ENCODE measurements around the gene GABARAPL2.
"Not testable (repeated sequence)": the region's sequence is repeated elsewhere in the genome, so short reads cannot be mapped to it uniquely, and the experiment has no call there.

The GABARAPL2 gene

DNA sequence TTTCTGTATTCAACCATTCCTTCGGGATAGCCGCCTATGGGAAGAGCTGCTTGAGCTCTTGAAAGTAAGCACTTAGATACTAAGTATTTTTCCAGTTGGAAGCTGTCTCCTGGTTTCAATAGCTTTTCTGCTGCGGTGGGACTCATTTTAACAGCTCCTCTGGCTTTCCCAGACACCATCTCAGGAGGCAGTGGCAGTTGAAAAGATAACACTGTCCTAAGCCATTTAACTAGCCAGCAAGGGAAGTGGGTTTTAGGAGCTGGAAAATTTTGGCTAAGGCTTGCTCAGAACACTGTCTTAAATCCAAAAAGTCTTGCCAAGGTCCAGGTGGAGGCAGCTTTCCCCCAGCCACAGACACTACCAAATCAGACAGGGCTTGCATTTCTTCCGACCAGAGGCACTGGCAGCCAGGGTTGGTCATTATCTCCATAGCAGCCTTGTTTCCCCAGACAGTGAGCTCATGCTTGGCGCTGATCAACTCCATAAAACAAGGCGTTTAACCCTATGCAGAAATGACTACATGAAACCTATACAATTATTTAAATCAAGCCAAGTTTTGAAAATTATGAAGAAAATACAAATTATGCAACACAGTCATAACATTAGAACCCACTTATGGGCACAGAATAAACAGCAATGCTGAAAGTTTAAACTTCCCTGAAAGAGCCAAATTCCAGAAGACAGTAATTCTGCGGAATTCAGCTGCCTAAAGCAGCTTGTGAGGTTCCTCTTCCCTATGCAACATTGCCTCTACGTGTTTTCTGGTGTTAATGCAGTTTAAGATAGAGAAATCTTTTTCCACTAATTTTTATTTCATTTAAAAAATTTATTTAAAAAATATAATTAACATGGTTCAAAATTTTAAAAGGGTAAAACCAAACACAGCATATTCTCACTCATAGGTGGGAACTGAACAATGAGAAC, 25.0 kb downstream of the GABARAPL2 start:
- Histone ChIP-seq H2AFZ (ENCODE audit: low read depth, low read length, severe bottlenecking) (no peak overlapping the region), H3K27me3 (ENCODE audit: low read length) (no peaks in the 10 kb centered on the region), H3F3A (ENCODE audit: insufficient read depth) (no peaks in the 10 kb centered on the region), H3K9ac (ENCODE audit: low read length) (no peak overlapping the region), H3K36me3 (ENCODE audit: low read length) (no peaks in the 10 kb centered on the region), H3K9me3 (ENCODE audit: insufficient read depth, low read length) (no peaks in the 10 kb centered on the region), H3K9me2 (replicated peaks; ENCODE audit: insufficient read depth, low read length) (no peaks in the 10 kb centered on the region), H3K4me2 (ENCODE audit: low read depth, low read length, poor library complexity, severe bottlenecking) (no peak overlapping the region), H3K27ac (ENCODE audit: low read depth, low read length) (no peak overlapping the region), H3K4me3 (ENCODE audit: insufficient read depth, low read length, poor library complexity, severe bottlenecking) (no peak overlapping the region), H3K79me2 (ENCODE audit: insufficient read depth, low read length) (no peaks in the 10 kb centered on the region), H4K20me1 (ENCODE audit: low read depth, low read length) (no peaks in the 10 kb centered on the region)
- no peak for TF ChIP-seq EZH2phosphoT487 (conservative IDR thresholded peaks at IDR 0.05; ENCODE audit: low read length)
- TF ChIP-seq, protein P1, sequence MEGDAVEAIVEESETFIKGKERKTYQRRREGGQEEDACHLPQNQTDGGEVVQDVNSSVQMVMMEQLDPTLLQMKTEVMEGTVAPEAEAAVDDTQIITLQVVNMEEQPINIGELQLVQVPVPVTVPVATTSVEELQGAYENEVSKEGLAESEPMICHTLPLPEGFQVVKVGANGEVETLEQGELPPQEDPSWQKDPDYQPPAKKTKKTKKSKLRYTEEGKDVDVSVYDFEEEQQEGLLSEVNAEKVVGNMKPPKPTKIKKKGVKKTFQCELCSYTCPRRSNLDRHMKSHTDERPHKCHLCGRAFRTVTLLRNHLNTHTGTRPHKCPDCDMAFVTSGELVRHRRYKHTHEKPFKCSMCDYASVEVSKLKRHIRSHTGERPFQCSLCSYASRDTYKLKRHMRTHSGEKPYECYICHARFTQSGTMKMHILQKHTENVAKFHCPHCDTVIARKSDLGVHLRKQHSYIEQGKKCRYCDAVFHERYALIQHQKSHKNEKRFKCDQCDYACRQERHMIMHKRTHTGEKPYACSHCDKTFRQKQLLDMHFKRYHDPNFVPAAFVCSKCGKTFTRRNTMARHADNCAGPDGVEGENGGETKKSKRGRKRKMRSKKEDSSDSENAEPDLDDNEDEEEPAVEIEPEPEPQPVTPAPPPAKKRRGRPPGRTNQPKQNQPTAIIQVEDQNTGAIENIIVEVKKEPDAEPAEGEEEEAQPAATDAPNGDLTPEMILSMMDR (IDR thresholded peaks at IDR 0.05; ENCODE audit: insufficient read depth, low read length, poor library complexity, severe bottlenecking) = no peak

DNA sequence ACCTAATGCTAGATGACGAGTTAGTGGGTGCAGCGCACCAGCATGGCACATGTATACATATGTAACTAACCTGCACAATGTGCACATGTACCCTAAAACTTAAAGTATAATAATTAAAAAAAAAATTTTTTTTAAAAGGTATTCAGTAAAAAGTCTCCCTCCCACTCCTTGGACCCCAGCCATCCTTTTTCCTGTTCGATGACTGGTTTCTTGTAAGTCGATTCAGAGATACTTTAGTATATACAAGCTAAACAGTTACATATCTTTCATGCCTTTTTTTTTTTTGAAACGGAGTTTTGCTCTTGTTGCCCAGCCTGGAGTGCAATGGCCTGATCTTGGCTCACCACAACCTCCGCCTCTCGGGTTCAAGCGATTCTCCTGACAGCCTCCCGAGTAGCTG, 25.7 kb downstream of the GABARAPL2 start:
- H2AFZ ChIP-seq (ENCODE audit: low read depth, low read length, severe bottlenecking); H3K36me3 ChIP-seq (ENCODE audit: low read length); H3F3A ChIP-seq (ENCODE audit: insufficient read depth); H3K79me2 ChIP-seq (ENCODE audit: insufficient read depth, low read length); H3K4me2 ChIP-seq (ENCODE audit: low read depth, low read length, poor library complexity, severe bottlenecking); H3K27ac ChIP-seq (ENCODE audit: low read depth, low read length); H3K27me3 ChIP-seq (ENCODE audit: low read length); H3K9me2 ChIP-seq (replicated peaks; ENCODE audit: insufficient read depth, low read length); H3K9ac ChIP-seq (ENCODE audit: low read length); H3K9me3 ChIP-seq (ENCODE audit: insufficient read depth, low read length); H3K4me3 ChIP-seq (ENCODE audit: insufficient read depth, low read length, poor library complexity, severe bottlenecking); H4K20me1 ChIP-seq (ENCODE audit: low read depth, low read length): not testable (repeated sequence)

DNA sequence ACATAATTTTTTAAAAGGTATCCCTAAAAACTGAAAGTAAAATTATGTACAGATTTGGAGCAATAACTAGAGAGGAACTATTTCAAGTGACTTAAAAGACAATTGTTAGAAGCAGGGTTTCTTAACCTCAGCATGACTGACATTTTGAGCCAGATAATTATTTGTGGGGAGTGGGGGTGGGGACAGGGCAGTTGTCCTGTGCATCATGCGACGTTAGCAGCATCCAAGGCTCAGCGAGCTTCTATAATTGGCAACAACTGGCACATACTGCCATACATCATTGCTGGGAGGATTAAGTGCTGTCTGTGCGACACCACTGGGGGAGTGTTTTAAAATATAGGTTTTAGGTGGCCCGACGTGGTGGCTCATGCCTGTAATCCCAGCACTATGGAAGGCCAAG, 27.1 kb downstream of the GABARAPL2 start:
- Histone ChIP-seq H3K27ac (ENCODE audit: low read depth, low read length) (no peak overlapping the region), H3K9ac (ENCODE audit: low read length) (no peak overlapping the region), H3K9me2 (replicated peaks; ENCODE audit: insufficient read depth, low read length) (no peaks in the 10 kb centered on the region), H2AFZ (ENCODE audit: low read depth, low read length, severe bottlenecking) (no peak overlapping the region), H4K20me1 (ENCODE audit: low read depth, low read length) (no peaks in the 10 kb centered on the region), H3K79me2 (ENCODE audit: insufficient read depth, low read length) (no peaks in the 10 kb centered on the region), H3K27me3 (ENCODE audit: low read length) (no peaks in the 10 kb centered on the region), H3K36me3 (ENCODE audit: low read length) (0 out of 2 replicates have a peak, but pooled peaks cover 3% of the 10 kb centered on the region), H3K9me3 (ENCODE audit: insufficient read depth, low read length) (no peaks in the 10 kb centered on the region), H3K4me3 (ENCODE audit: insufficient read depth, low read length, poor library complexity, severe bottlenecking) (no peak overlapping the region), H3K4me2 (ENCODE audit: low read depth, low read length, poor library complexity, severe bottlenecking) (no peak overlapping the region), H3F3A (ENCODE audit: insufficient read depth) (no peaks in the 10 kb centered on the region)
- TF ChIP-seq, protein P1 (IDR thresholded peaks at IDR 0.05; ENCODE audit: insufficient read depth, low read length, poor library complexity, severe bottlenecking) = no peak
- TF ChIP-seq EZH2phosphoT487 (conservative IDR thresholded peaks at IDR 0.05; ENCODE audit: low read length) = no peak
